PC-9 (cell line): Measurements from ENCODE around the gene EML6. TPM values are rescaled to one million over a fixed set of nuclear protein-coding genes. Genes with fewer than 3 reads are reported as not detected.

ENCODE experiments used
- BruUV-seq: library from RNA; stranded (reverse); fragments of 400-500 nt; replicated peaks from 2 replicates; lab custom pipeline; 2021; lab: Mats Ljungman, UMichigan
- CTCF ChIA-PET: fragments of 300-600 bp; sonication (Branson Sonifier 250); formaldehyde crosslinking; loops from one replicate; lab custom pipeline; 2022; ENCODE audit warnings: antibody characterized with exemption; lab: Charles Lee
- POLR2A ChIA-PET: fragments of 300-600 bp; sonication (Branson Sonifier 250); formaldehyde crosslinking; loops from one replicate; lab custom pipeline; 2022; ENCODE audit warnings: antibody characterized with exemption; ENCODE audit not compliant: unreplicated experiment; lab: Charles Lee
- DNase-seq, 2 experiments: peaks; one replicate each; pipeline versions ENCODE4 v3.0.0 to v3.0.0-alpha.2; 2015 to 2022; ENCODE audit warnings: mixed read lengths in 1 of 2
- H2AFZ ChIP-seq: fragments of 200-600 bp; sonication (generic); 2 replicates; pipeline ENCODE4 v1.8.1; 2017; ENCODE audit warnings: antibody characterized with exemption
- H3F3A ChIP-seq: fragments of 200-600 bp; sonication (generic); 2 replicates; pipeline ENCODE4 v1.8.1; 2017; ENCODE audit warnings: antibody characterized with exemption, mild to moderate bottlenecking, low read depth; ENCODE audit not compliant: insufficient read depth
- H3K27ac ChIP-seq: fragments of 200-600 bp; sonication (generic); 2 replicates; pipeline ENCODE4 v1.6.1; 2016; ENCODE audit warnings: mixed run types
- H3K27me3 ChIP-seq: fragments of 200-600 bp; sonication (generic); 2 replicates; pipeline ENCODE4 v1.6.1; 2016; ENCODE audit warnings: low read depth, mixed run types; ENCODE audit not compliant: insufficient read depth
- H3K36me3 ChIP-seq: fragments of 200-600 bp; sonication (generic); 2 replicates; pipeline ENCODE4 v1.6.1; 2016; ENCODE audit warnings: low read depth, mixed run types
- H3K4me1 ChIP-seq: fragments of 200-600 bp; sonication (generic); replicated peaks from 2 replicates; pipeline ENCODE4 v1.6.1; 2016; ENCODE audit warnings: mixed run types; ENCODE audit not compliant: insufficient read depth
- H3K4me2 ChIP-seq: fragments of 200-600 bp; sonication (generic); 2 replicates; pipeline ENCODE4 v1.6.1; 2017; ENCODE audit warnings: mixed run types
- H3K4me3 ChIP-seq: fragments of 200-600 bp; sonication (generic); 2 replicates; pipeline ENCODE4 v1.6.1; 2016; ENCODE audit warnings: mixed run types
- H3K79me2 ChIP-seq: fragments of 200-600 bp; sonication (generic); 2 replicates; pipeline ENCODE4 v1.6.1; 2017; ENCODE audit warnings: low read depth, mixed run types
- H3K9me2 ChIP-seq: fragments of 200-600 bp; sonication (generic); 2 replicates; pipeline ENCODE4 v1.8.1; 2017; ENCODE audit warnings: mild to moderate bottlenecking; ENCODE audit not compliant: insufficient read depth
- H3K9me3 ChIP-seq: fragments of 200-600 bp; sonication (generic); 2 replicates; pipeline ENCODE4 v1.8.1; 2016; ENCODE audit warnings: low read depth; ENCODE audit not compliant: insufficient read depth
- H4K20me1 ChIP-seq: fragments of 200-600 bp; sonication (generic); 2 replicates; pipeline ENCODE4 v1.8.1; 2017; ENCODE audit not compliant: insufficient read depth
- CTCF ChIP-seq: fragments of 200-600 bp; sonication (generic); conservative IDR thresholded peaks from 2 replicates; pipeline ENCODE4 v1.6.1; 2017; ENCODE audit warnings: mixed run types, antibody characterized with exemption, mild to moderate bottlenecking, moderate library complexity
- EZH2 ChIP-seq: fragments of 200-600 bp; sonication (generic); IDR thresholded peaks from 2 replicates; pipeline ENCODE4 v1.8.0; 2017; ENCODE audit warnings: antibody characterized with exemption, low read depth
- intact Hi-C: fragments of 100-400 bp; cut with micrococcal nuclease; formaldehyde crosslinking; loops from one replicate; pipeline ENCODE4 v1.10.0; 2022; ENCODE audit not compliant: unreplicated experiment
- total RNA-seq: library from RNA; stranded (reverse); gene quantifications from 2 replicates; pipeline ENCODE4 v1.2.3, GENCODE V29; 2021

Gene EML6
- total RNA-seq, 1 experiment from 2014 or later = 3.7 TPM

GRCh38 chr2:54831480-54831879, 108.0 kb downstream of the EML6 start:
- BruUV-seq = no TSS peak
- Histone ChIP-seq H3K79me2 (no peaks in the 10 kb centered on the region), H2AFZ (no peak overlapping the region), H3K9me2 (no peaks in the 10 kb centered on the region), H3F3A (no peaks in the 10 kb centered on the region), H4K20me1 (no peaks in the 10 kb centered on the region), H3K27ac (no peak overlapping the region), H3K36me3 (no peaks in the 10 kb centered on the region), H3K9me3 (no peaks in the 10 kb centered on the region), H3K4me1 (no peaks in the 10 kb centered on the region), H3K4me2 (no peak overlapping the region), H3K4me3 (no peak overlapping the region), H3K27me3 (no peaks in the 10 kb centered on the region)
- intact Hi-C loops = loop anchor here (10.0 kb wide), 1 partner anchor 307 kb away; no protein-coding TSS in a partner anchor
- TF ChIP-seq CTCF = no peak
- no peak for TF ChIP-seq EZH2
- ChIA-PET CTCF (no interaction called here), POLR2A (no interaction called here)
- no peak for DNase-seq

- Histone ChIP-seq H3F3A (no peaks in the 10 kb centered on the region), H3K27ac (no peak overlapping the region), H3K27me3 (no peaks in the 10 kb centered on the region), H3K4me1 (no peaks in the 10 kb centered on the region), H3K4me2 (no peak overlapping the region), H3K4me3 (no peak overlapping the region), H3K9me2 (no peaks in the 10 kb centered on the region), H3K36me3 (no peaks in the 10 kb centered on the region), H2AFZ (no peak overlapping the region), H4K20me1 (no peaks in the 10 kb centered on the region), H3K79me2 (no peaks in the 10 kb centered on the region), H3K9me3 (no peaks in the 10 kb centered on the region)
- POLR2A ChIA-PET = no interaction called here
- TF ChIP-seq CTCF (no peak), EZH2 (no peak)
- BruUV-seq = no TSS peak
- intact Hi-C loops = loop anchor here (10.0 kb wide), 1 partner anchor 310 kb away; no protein-coding TSS in a partner anchor
- CTCF ChIA-PET = no interaction called here
- DNase-seq = no peak
Observed at GRCh38 chr2:54834721-54835120, 111.3 kb downstream of the EML6 start.

GRCh38 chr2:54836477-54836876, 113.0 kb downstream of the EML6 start:
- ChIA-PET CTCF (interaction anchor here (0.6 to 1.0 kb wide), 2 partner anchors 10 to 101 kb away, joined by 3 read pairs; no protein-coding TSS in a partner anchor), POLR2A (no interaction called here)
- no TSS peak for BruUV-seq
- Histone ChIP-seq H3K4me1 (no peaks in the 10 kb centered on the region), H3K27me3 (no peaks in the 10 kb centered on the region), H3K27ac (no peak overlapping the region), H3K36me3 (no peaks in the 10 kb centered on the region), H3K9me2 (no peaks in the 10 kb centered on the region), H2AFZ (no peak overlapping the region), H3K79me2 (no peaks in the 10 kb centered on the region), H3K9me3 (no peaks in the 10 kb centered on the region), H4K20me1 (no peaks in the 10 kb centered on the region), H3F3A (no peaks in the 10 kb centered on the region), H3K4me3 (no peak overlapping the region), H3K4me2 (no peak overlapping the region)
- DNase-seq = no peak
- intact Hi-C loops = loop anchor here (10.0 kb wide), 1 partner anchor 312 kb away; no protein-coding TSS in a partner anchor
- TF ChIP-seq CTCF (no peak), EZH2 (no peak)
